Measurements from ENCODE around the gene MRPS35. TPM values are rescaled to one million over a fixed set of nuclear protein-coding genes. Genes with fewer than 3 reads are reported as not detected.

The MRPS35 gene
- total RNA-seq, 2 donors from 2014 or later = 85.8 to 90.7 TPM

DNA sequence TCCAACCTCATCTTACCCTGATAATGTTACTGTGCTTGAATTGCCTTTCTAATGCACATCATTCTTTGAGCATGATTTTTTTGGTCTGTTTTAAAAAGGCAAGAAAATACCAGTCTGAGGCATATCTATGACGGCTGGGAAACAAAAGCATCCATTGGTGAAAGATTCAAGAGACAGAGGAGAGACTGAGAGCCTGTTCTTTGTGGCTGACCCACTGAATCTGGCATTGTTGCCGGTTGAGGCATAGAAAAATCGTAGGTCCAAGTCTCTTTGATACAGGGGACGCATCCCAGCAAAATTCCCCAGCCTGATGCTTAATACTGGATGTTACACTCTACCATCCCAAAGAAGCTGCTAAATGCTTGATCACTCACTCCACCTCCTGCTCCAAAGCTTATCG, 66.5 kb downstream of the MRPS35 start:
- intact Hi-C loops (cut with DNase I) = no loop called here
- DNase-seq = no peak
- TF ChIP-seq, protein P1, sequence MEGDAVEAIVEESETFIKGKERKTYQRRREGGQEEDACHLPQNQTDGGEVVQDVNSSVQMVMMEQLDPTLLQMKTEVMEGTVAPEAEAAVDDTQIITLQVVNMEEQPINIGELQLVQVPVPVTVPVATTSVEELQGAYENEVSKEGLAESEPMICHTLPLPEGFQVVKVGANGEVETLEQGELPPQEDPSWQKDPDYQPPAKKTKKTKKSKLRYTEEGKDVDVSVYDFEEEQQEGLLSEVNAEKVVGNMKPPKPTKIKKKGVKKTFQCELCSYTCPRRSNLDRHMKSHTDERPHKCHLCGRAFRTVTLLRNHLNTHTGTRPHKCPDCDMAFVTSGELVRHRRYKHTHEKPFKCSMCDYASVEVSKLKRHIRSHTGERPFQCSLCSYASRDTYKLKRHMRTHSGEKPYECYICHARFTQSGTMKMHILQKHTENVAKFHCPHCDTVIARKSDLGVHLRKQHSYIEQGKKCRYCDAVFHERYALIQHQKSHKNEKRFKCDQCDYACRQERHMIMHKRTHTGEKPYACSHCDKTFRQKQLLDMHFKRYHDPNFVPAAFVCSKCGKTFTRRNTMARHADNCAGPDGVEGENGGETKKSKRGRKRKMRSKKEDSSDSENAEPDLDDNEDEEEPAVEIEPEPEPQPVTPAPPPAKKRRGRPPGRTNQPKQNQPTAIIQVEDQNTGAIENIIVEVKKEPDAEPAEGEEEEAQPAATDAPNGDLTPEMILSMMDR (IDR thresholded peaks at IDR 0.05) = no peak
- no peak overlapping the region for H3K4me3 ChIP-seq
- no peaks in the 10 kb centered on the region for H3K9me3 ChIP-seq
- no peaks in the 10 kb centered on the region for H3K27me3 ChIP-seq
- H3K9ac ChIP-seq (ENCODE audit: low read depth in 2 of 2, low read length in 2 of 2) = no peak overlapping the region
- H3K36me3 ChIP-seq = no peaks in the 10 kb centered on the region
- H3K4me1 ChIP-seq = peaks cover 3% of the 10 kb centered on the region
- no peak overlapping the region for H3K27ac ChIP-seq

DNA sequence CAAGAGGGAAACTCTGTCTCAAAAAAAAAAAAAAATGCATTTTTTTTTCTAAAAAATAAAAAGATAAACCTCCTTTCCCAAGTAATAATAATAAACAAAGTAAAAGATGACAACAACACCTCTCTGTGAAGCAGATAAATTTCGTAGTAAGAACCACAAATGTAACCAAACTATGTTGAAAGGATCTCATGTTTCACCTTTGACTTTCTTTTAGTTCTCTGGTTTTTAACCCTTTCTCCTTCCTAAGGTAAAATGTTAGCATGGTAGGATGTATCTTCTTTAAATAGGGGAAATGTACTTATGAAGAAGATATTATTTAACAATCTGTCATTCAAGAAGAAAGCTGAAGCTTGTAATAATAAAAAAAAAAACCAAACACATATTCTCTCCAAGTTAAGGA, 67.6 kb downstream of the MRPS35 start:
- intact Hi-C loops (cut with DNase I) = no loop called here
- DNase-seq = no peak

GRCh38 chr12:27779416-27779919, 68.8 kb downstream of the MRPS35 start:
- Histone ChIP-seq H3K27me3 (no peaks in the 10 kb centered on the region), H3K4me3 (peak overlapping the region; percentile 78), H3K27ac (peak overlapping the region; percentile 93), H3K9me3 (no peaks in the 10 kb centered on the region), H3K9ac (ENCODE audit: low read depth in 2 of 2, low read length in 2 of 2) (peak overlapping the region; percentile 77 to 85), H3K36me3 (no peaks in the 10 kb centered on the region), H3K4me1 (peaks cover 4% of the 10 kb centered on the region)
- intact Hi-C loops (cut with DNase I) = no loop called here
- TF ChIP-seq, protein P1 (IDR thresholded peaks at IDR 0.05) = no peak
- DNase-seq = peak; percentile 33

More for the DNA sequence above, 67.6 kb downstream of the MRPS35 start:
- H3K36me3 ChIP-seq = no peaks in the 10 kb centered on the region
- H3K9me3 ChIP-seq = no peaks in the 10 kb centered on the region
- H3K4me1 ChIP-seq = peaks cover 4% of the 10 kb centered on the region
- H3K27me3 ChIP-seq = no peaks in the 10 kb centered on the region
- no peak overlapping the region for H3K9ac ChIP-seq (ENCODE audit: low read depth in 2 of 2, low read length in 2 of 2)
- H3K4me3 ChIP-seq = no peak overlapping the region
- H3K27ac ChIP-seq = no peak overlapping the region
- TF ChIP-seq, protein P1 (IDR thresholded peaks at IDR 0.05) = no peak

DNA sequence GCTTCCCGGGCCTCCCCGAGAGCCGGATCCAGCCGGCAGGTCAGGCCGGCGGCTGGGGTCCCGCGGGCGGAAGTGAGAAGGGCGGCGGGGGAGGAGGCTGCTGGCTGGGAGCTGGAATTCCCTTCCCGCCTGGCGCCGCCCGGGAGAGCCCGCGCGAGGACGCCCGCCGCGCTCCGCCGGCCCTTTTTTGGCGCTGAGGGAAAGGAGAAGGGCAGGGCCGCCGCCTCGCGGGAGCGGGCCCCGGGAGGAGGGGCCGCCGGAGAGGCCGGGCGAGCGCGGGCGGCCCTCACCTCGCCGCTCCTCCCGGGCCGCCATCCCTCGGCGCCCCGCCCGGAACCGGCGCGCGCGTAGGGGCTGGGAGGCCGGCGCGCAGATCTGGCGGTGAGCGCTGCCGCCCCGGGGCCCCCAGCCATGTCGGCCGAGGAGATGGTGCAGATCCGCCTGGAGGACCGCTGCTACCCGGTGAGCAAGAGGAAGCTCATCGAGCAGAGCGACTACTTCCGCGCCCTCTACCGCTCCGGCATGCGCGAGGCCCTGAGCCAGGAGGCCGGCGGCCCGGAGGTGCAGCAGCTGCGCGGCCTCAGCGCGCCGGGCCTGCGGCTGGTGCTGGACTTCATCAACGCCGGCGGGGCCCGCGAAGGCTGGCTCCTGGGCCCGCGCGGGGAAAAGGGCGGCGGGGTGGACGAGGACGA, 69.4 kb downstream of the MRPS35 start, which contains the start of the genes KLHL42 and MANSC4:
Gene KLHL42, plus strand, starts transcription at position 314 of the 692 bp plus-strand sequence. Its CDS starts 98 bp downstream, at position 412.
Gene MANSC4, minus strand, starts transcription at position 317 of the 692 bp plus-strand sequence. CDS start 8,960 bp downstream, outside the sequence.
- Histone ChIP-seq H3K4me1 (peaks cover 4% of the 10 kb centered on the region), H3K4me3 (peak within 1 kb of the TSS; percentile 78), H3K27ac (peak within 1 kb of the TSS; percentile 93), H3K9ac (ENCODE audit: low read depth in 2 of 2, low read length in 2 of 2) (peak within 1 kb of the TSS; percentile 77 to 91), H3K27me3 (no peaks in the 10 kb centered on the region), H3K9me3 (no peaks in the 10 kb centered on the region), H3K36me3 (no peaks in the 10 kb centered on the region)
- TF ChIP-seq, protein P1 (IDR thresholded peaks at IDR 0.05) = no peak
- intact Hi-C loops (cut with DNase I) = loop anchor here (10.0 kb wide), 1 partner anchor 45 kb away; no protein-coding TSS in a partner anchor
- peak; percentile 64 for DNase-seq

GRCh38 chr12:27780612-27781408, 70.2 kb downstream of the MRPS35 start:
- H3K4me3 ChIP-seq = peak overlapping the region; percentile 78
- peak; percentile 47 for DNase-seq
- H3K4me1 ChIP-seq = peaks cover 6% of the 10 kb centered on the region
- peak overlapping the region; percentile 77 to 91 for H3K9ac ChIP-seq (ENCODE audit: low read depth in 2 of 2, low read length in 2 of 2)
- no peaks in the 10 kb centered on the region for H3K9me3 ChIP-seq
- intact Hi-C loops (cut with DNase I) = loop anchor here (10.0 kb wide), 1 partner anchor 46 kb away; no protein-coding TSS in a partner anchor
- H3K27ac ChIP-seq = peak overlapping the region; percentile 93
- no peaks in the 10 kb centered on the region for H3K36me3 ChIP-seq
- H3K27me3 ChIP-seq = no peaks in the 10 kb centered on the region
- TF ChIP-seq, protein P1 (IDR thresholded peaks at IDR 0.05) = no peak

All from colonic mucosa (tissue), 4 donors.